ENCODE measurements around the gene GRIN3A.

GRCh38 chr9:101683236-101683635 lies 55.2 kb downstream of the GRIN3A start:
- TF ChIP-seq CTCF (IDR thresholded peaks at IDR 0.05; ENCODE audit: low read depth, low read length) (no peak), POLR2A (IDR thresholded peaks at IDR 0.05; ENCODE audit: extremely low read depth, insufficient read length) (no peak)

Data from NB4 (cell line).